Dedifferentiated amniotic fluid mesenchymal stem cell (primary cell): ENCODE measurements around the gene PLA2G12B.
"Not testable (repeated sequence)": the region's sequence is repeated elsewhere in the genome, so short reads cannot be mapped to it uniquely, and the experiment has no call there.

Source experiments
- DNase-seq: peaks from one replicate; pipeline ENCODE4 v3.0.0-alpha.2; 2016; ENCODE audit errors: extremely low spot score

PLA2G12B gene, protein sequence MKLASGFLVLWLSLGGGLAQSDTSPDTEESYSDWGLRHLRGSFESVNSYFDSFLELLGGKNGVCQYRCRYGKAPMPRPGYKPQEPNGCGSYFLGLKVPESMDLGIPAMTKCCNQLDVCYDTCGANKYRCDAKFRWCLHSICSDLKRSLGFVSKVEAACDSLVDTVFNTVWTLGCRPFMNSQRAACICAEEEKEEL

GRCh38 chr10:72954596-72955554 is at the start of gene PLA2G12B:
TSS of gene PLA2G12B (minus strand) at chr10:72954806. CDS start at chr10:72954685, 121 bp downstream.
- DNase-seq = no peak

- DNase-seq = no peak
Observed at GRCh38 chr10:73003822-73004221, 49.2 kb upstream of the PLA2G12B start.

DNA sequence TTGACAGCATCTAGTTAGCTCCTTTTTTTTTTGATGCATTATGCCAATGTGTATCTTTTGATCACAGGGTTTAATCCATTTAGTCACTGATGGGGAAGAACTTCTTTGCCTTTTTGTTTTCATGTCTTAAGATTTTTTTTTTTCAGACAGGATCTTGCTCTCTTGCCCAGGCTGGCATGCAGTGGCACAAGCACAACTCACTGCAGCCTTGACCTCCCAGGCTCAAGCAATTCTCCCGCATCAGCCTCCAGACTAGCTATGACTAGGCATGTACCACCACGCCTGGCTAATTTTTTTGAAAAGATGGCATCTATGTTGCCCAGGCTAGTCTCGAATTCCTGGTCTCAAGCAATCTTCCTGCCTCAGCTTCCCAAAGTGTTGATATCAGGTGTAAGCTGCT is 46.4 kb upstream of the PLA2G12B start:
- no peak for DNase-seq

GRCh38 chr10:72997099-72997498 is 42.5 kb upstream of the PLA2G12B start:
- DNase-seq = no peak

GRCh38 chr10:72995459-72995858 is 40.9 kb upstream of the PLA2G12B start:
- DNase-seq = not testable (repeated sequence)

- DNase-seq = not testable (repeated sequence)
Observed at GRCh38 chr10:72989771-72990170, 35.2 kb upstream of the PLA2G12B start.

- DNase-seq = not testable (repeated sequence)
Observed at GRCh38 chr10:72984618-72985017, 30.0 kb upstream of the PLA2G12B start.

DNA sequence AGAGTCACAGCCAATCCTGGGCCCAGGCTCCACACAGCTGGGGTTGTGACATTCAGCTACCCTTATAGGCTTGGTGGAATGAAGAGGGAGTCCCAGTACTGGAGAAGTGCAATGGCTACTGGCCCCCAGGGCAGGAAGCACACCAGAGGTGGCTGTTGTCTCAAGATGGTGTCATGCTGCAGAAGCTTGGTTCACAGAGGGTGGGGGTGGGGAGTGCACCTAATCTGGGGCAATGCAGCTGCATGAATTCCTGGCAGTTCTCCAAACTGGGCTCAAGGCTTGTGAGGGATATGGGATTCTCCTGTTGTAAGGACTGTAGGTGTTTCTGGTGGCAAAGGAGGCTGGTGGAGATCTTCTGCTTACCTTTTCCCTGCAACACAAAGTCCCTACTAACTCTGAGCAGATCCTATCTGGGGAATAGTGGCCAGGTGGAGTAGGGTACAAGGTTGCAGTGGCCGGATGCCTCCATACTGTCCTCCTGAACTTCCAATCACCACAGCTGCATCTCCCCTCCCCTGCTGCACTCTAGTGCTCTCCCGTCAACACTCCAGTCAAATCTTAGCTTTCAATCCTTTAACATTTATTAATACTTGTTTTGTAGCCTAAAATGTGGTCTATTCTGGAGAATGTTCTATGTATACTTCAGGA is 27.4 kb upstream of the PLA2G12B start:
- no peak for DNase-seq

- DNase-seq = no peak
Observed at GRCh38 chr10:72981028-72981881, 26.6 kb upstream of the PLA2G12B start.

DNA sequence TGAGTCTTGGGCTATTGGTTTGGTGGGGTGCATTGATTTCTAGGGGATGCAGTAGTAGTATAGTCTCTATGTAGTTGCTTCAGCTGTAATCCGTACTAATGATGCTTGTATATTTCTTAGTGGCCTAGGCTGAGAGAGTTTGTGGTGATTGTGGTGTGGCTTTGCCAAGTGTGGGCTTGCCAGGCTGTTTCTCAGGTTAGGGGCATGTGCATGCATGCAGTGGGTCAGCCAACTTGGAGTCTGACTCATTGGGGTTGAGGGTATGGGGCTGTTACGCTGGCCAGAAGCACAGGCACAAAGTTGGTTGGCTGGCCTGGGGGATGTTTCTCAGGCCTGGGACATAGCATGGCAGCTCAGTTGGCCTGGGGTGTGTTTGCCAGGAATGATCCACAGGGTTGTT is 25.7 kb upstream of the PLA2G12B start:
- DNase-seq = no peak

GRCh38 chr10:72979709-72980108 is 25.1 kb upstream of the PLA2G12B start:
- DNase-seq = no peak

GRCh38 chr10:72976886-72977285 is 22.3 kb upstream of the PLA2G12B start:
- no peak for DNase-seq

DNA sequence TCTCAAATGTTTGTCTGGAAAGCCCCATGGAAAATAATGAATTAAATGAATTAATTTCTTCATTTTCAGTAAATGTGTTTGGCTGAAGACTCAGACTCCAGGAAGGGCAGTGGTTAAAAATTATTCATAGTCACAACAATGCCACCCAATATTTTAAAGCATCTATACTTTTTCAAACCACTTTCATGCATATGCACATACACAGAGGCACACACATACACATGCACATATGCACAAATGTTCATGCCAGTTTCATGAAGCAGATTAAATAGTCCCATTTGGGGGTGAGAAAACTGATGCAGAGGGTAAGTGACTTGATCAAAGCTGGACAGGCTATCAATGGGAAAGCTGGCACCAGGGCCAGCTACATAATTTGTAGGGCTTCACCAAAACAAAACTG is 1.4 kb upstream of the PLA2G12B start:
- no peak for DNase-seq

DNA sequence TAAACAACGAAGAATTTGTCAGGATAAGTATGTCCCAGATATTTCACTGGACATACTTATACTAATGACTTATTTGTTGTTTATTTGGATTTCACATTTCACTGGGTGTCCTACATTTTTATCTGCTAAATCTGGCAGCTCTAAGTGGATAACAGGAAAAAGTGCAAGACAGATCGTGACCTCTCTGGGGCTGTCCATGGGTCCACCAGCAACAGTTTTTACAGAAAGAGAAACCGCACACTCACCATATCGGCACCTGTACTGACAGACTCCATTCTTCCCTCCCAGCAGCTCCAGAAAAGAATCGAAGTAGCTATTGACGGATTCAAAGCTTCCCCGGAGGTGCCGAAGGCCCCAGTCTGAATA is 393 bp downstream of the PLA2G12B start:
- no peak for DNase-seq

- DNase-seq = no peak
Observed at GRCh38 chr10:72953687-72954086, 919 bp downstream of the PLA2G12B start.

DNA sequence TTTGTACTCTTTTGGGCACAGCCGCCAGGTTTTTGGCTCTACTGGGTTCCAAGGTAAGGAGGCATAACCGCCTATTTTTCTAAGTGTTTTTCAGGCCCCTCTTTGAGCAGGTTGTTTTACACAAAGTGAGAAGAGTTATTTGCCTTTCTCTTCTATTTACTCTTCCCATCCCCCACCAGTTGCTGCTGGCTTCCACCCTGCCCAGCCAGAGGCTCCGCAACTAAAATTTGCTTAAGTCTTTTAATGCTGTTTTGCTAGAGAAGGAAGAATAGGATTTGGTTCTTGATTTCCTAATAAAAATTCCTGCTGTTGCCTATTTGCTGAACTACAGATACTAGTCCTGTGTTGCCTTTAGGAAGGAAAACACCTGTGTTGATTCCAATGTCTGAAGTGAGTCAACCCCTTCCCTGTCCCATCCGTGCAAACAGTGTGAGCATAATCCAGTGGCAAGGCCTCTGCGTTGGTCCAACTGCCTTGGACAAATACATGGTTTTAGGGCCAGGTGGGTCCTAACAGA is 1.9 kb downstream of the PLA2G12B start:
- no peak for DNase-seq

GRCh38 chr10:72952189-72952588 is 2.4 kb downstream of the PLA2G12B start:
- no peak for DNase-seq

DNA sequence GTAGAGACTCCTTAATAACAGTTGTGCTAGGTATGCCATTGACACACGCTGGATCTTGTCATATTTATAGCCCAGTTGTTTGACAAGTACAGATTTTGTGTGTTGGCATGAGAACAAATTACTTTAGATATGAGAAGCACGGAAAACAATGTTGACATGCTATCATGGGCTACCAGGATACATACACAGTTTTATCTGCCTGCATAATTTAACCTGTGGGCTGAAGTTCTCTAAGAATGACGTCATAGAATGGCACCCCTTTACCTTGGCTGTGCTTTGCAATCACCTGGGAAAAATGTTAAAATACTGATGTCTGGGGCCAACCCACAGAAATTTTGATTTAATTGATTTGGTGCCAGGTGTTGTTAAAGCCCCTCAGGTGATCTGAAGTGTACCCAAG is 2.8 kb downstream of the PLA2G12B start:
- DNase-seq = no peak

GRCh38 chr10:72948762-72949161 is 5.8 kb downstream of the PLA2G12B start:
- DNase-seq = no peak

- no peak for DNase-seq
Observed at GRCh38 chr10:72946963-72947362, 7.6 kb downstream of the PLA2G12B start.

DNA sequence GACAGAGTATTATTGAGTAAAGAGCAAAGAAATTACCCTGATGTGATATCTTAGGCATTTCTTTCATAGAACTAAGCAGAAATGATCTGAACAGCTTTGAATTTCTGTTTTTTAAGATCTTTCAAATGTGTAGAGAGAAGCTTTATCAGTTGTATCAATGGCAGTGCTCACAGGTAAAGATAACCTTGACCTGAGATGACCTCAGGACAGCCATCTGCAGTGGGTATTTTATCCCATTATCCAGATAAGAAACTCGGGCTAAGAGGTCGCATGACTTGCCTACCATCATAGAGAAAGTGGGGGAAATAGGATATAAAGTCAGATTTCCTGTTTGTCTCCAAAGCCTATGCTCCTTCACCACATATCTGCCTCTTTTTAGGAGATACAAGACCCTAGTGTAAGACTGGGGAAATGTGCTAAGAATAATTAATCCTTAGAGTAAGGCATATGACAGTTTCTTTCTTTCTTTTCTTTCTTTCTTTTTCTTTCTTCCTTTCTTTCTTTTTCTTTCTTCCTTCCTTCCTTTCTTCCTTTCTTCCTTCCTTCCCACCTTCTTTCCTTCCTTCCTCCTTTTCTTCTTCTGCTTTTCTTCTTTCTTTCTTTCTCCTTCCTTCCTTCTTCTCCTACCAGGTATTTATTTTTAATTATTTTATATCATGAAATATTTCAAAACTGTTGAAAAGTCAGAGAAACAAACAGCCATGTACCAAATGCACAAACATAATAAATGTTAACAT is 10.9 kb downstream of the PLA2G12B start:
- no peak for DNase-seq
